GM12892 (cell line): Measurements from ENCODE around the gene FTO.

Source experiments
- POLR2A ChIP-seq: IDR thresholded peaks from 2 replicates; pipeline ENCODE4 v1.6.1; 2011; ENCODE audit warnings: low read depth, low read length, control low read depth
- POLR2AphosphoS5 ChIP-seq: IDR thresholded peaks from 2 replicates; pipeline ENCODE4 v1.6.1; 2011; ENCODE audit warnings: low read depth, low read length, control low read depth
- TAF1 ChIP-seq: IDR thresholded peaks from 2 replicates; pipeline ENCODE4 v1.6.1; 2011; ENCODE audit warnings: low read depth, mild to moderate bottlenecking, control low read depth, low read length, borderline replicate concordance

DNA sequence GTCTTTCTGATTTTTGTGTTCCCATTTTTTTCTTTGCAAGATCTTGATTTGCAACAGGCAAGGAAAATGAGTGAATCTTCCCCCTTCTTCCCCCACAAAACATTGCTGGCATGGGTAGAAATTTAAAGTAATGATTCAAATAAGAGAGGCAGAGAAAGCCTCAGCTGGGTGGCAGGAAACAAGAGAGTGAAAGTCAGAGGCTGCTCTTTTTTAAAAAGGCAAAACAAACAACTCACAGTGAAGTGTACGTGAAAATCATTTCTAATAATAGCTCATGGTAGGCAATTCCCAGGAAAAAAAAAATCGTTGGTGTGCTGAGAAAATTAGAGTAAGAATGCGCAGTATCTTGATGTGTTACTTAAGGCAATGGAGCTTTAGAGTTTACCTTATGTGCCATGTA is 229.5 kb downstream of the FTO start:
- no peak for TF ChIP-seq POLR2A
- TF ChIP-seq POLR2AphosphoS5: no peak
- TF ChIP-seq TAF1: no peak
